HG03521 (cell line): ENCODE data around the gene KIF6.

Experiments
- ATAC-seq: cut with Tn5 transposase; IDR thresholded peaks from one replicate; pipeline ENCODE4 v1.9.1; 2021; ENCODE audit warnings: mild to moderate bottlenecking, moderate library complexity; ENCODE audit not compliant: unreplicated experiment

The KIF6 gene, protein sequence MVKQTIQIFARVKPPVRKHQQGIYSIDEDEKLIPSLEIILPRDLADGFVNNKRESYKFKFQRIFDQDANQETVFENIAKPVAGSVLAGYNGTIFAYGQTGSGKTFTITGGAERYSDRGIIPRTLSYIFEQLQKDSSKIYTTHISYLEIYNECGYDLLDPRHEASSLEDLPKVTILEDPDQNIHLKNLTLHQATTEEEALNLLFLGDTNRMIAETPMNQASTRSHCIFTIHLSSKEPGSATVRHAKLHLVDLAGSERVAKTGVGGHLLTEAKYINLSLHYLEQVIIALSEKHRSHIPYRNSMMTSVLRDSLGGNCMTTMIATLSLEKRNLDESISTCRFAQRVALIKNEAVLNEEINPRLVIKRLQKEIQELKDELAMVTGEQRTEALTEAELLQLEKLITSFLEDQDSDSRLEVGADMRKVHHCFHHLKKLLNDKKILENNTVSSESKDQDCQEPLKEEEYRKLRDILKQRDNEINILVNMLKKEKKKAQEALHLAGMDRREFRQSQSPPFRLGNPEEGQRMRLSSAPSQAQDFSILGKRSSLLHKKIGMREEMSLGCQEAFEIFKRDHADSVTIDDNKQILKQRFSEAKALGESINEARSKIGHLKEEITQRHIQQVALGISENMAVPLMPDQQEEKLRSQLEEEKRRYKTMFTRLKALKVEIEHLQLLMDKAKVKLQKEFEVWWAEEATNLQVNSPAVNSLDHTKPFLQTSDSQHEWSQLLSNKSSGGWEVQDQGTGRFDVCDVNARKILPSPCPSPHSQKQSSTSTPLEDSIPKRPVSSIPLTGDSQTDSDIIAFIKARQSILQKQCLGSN

GRCh38 chr6:39724787-39725631 lies at the start of gene KIF6:
Gene KIF6, minus strand, starts transcription at chr6:39725408. Its CDS starts 98 bp downstream, at chr6:39725310.
- ATAC-seq: peak; percentile 100

- no peak for ATAC-seq
These were observed 48.6 kb upstream of the KIF6 start for GRCh38 chr6:39773782-39774181.

DNA sequence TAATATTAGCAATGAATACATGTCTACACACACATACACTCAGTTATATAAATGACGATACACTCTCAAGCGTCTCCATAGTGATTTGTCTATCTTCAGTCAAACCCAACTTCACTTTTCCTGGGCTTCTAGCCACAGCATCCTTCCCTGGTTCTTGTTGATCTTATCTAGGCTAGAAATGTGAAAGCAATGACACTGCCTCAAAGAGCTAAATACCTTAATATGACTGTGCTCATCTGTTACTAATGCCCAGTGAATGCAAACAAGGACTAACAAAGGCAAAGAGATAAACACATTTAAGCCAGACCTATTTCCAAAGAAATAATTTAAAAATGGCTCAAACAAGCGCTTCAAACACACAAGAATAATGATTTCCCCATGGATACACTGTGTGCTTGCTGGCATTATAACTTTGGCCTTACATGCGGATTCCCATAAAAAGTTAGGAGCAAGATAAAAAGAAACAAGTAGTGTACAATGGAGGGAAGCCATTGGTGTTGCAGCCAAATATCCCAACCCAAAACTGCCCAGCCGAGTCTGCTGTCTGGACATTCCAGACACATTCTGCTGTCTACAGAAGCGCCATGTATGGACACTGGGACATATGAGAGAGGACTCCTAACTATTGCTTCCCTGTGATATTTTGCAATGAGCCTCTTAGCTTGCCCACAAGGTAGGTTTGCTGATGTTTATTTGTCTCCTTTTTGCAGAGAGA lies 47.5 kb upstream of the KIF6 start:
- ATAC-seq: no peak

GRCh38 chr6:39770446-39770845 lies 45.2 kb upstream of the KIF6 start:
- no peak for ATAC-seq

DNA sequence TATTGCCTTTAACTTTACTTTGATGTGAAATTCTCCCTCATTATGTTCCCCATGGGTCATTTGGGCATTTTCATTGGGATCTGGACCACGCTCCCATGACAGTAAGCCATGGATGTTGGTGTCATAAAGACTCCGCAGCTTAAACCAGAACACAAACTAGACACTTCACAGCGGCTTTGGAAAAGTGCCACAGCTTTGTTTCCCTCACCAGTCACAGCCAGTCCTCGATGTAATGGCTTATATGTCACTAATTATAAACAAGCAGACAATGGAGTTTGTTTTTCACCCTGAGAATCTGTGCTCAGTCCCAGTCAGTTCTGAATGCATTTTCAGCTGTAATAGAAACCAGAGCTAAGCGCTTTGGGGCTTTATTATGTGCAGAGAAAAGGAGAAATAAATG lies 43.8 kb upstream of the KIF6 start:
- no peak for ATAC-seq

DNA sequence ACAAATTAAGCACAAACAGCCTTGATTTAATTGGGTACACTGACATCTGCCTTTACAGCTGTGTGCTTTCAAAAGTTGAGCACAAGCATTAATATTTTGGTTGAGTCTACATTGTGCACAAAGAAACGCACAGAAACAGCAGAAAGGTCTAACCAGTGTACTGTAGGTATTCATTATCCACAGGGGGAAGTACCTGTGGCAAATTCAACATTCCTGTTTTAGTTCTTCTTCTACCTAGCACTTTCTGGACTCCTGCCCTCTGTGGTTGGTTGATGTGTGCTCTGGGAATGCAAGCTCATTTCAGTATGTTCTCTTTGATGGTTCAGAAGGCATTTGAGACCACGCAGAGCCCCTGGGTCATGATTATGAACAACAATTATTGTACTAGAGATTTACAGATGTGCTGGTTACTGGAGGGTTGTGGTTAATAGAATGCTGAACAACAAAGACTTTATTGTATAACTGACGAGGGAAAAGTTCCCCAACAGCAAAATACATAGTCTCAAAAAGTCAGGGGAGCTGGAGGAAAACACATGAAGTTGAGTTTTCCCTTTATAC lies 40.4 kb upstream of the KIF6 start:
- ATAC-seq: no peak

DNA sequence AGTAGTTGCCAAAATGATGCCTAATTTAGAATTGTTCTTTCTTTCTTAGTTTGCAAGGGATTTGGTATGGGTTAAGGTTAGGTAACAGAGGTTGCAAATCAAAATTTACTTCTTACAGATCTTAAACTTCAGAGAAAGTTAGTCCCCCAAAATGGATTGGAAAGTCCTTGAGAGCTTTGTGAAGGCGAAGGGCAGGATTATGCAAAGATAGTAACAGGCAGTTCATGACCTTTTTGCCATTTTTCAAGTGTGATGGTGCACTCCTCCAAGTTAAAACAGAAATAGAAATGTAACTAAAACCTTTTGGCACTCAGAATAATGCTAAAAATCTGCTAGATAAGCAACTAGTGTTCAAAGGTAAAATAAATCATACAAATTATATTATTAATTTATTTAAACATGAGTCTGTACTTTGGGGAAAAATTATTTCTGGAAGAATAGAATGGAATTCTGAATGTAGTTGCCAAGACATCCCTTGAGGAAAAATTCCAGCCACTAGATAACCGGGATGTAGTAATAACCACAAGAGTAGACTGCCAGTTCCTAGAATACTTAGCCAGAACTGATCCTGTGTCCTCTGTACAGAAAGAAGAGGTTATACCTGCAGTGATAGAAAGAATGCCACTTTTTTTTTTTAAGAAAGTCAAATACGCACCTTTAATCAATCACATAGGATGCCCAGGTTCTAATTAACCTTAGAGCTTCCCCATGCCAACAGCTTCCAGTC lies 35.2 kb upstream of the KIF6 start:
- no peak for ATAC-seq

GRCh38 chr6:39758905-39759605 lies 33.8 kb upstream of the KIF6 start:
- no peak for ATAC-seq

GRCh38 chr6:39756582-39756981 lies 31.4 kb upstream of the KIF6 start:
- ATAC-seq: no peak

DNA sequence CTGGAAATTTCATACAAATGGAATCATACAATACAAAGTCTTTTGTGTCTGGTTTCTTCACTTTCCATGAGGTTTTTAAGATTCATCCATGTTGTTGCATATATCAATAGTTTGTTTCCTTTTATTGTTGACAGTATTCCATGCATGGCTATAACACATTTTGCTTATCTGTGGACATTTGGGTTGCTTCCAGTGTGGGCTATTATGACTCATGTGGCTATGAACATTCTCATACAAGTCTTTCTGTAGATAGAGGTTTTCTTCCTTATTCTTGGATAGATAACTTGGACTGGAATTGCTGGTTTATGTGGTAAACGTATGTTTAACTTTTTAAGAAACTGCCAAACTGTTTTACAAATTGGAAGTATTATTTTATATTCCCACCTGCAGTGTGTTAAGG lies 30.0 kb upstream of the KIF6 start:
- ATAC-seq: no peak

- no peak for ATAC-seq
These were observed 29.4 kb upstream of the KIF6 start for GRCh38 chr6:39754514-39755115.

DNA sequence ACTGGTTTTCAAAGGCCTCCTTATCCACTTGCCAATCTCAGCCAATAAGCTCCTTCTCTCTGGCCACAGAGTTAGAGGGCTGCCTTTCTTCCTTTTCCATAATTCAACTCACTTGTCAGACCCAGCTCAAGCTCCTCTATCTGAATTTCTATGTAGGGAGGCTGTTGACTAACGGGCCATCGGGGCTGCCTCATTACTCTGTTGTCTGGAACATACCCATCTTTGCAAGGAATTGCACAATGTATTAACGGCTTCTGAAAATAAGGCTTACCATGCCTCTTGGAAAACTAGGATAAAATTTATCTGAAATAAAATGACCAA lies 28.5 kb upstream of the KIF6 start:
- ATAC-seq: no peak

DNA sequence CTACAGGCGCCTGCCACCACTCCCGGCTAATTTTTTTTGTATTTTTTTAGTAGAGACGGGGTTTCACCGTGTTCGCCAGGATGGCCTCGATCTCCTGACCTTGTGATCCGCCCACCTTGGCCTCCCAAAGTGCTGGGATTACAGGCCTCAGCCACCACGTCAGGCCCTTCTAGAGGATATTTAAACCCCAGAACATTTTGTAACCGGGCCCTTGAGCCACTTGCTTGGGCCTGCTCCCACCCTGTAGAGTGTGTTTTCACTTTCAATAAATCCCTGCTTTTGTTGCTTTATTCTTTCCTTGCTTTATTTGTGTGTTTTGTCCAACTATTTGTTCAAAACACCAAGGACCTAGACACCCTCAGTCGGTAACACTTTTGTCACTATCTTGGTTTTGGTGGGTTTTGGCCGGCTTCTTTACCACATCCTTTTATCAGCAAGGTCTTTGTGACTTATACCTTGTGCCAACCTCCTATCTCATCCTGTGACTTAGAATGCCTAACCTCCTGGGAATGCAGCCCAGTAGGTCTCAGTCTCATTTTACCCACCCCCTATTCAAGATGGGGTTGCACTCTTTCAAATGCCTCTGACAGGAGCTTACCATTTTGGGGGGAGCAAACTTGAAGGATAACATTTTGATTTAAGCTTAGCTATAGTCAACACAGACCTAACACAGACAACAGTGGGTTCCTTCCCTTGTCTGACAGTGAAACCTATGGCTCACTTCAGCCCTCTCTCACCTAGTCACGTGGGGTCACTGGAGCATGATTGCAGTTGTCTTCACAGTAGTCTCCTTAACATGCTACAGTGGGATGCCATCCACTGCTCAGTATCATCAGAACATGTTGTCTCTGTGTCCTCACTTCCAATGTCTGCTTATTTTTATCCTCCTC lies 27.9 kb upstream of the KIF6 start:
- no peak for ATAC-seq

- ATAC-seq: no peak
These were observed 21.6 kb upstream of the KIF6 start for GRCh38 chr6:39746795-39747194.

DNA sequence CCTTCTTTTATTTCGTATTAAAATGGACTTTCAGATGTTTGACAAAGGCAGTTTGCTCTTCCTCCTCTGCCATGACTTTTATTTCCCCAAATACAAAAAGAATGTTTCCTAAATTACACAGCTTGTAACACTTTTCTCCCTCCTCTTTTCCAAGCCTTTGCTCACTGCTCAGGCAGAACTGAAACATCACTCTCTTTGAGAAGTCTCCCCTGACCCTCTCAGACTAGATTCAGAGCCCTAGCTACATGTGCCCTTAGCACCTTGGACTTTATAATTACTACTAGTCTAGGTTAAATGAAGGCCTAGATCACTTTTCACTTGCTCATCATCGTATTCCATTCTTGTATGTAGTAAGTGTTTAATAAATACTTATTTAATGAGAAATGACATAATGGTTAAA lies 8.5 kb upstream of the KIF6 start:
- ATAC-seq: no peak

DNA sequence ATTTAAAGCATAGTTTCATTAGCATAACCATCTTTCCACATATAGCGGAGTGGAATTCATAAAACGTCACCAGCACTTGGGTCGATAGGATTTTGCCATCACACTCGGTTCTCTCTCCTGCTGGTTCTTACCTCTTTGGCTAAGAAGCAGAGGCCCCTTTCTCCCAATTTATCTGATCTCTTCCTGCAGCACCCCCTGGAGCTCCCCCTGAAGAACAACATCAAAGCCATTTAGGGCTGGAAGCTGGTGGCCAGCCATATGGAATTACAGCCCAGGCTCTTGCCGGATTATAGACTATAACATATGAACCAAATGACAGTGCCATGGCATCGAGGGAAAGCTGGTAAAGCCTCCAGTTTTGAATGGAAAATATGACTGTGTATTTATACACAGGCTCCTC lies 6.4 kb upstream of the KIF6 start:
- ATAC-seq: no peak

GRCh38 chr6:39729945-39730344 lies 4.7 kb upstream of the KIF6 start:
- no peak for ATAC-seq

- no peak for ATAC-seq
These were observed 407 bp upstream of the KIF6 start for GRCh38 chr6:39725632-39725997.
